ENCODE data around the gene ACOX3. TPM values are rescaled to one million over a fixed set of nuclear protein-coding genes. Genes with fewer than 3 reads are reported as not detected.

The ACOX3 gene
- total RNA-seq, 6 donors from 2014 or later = 23.7 to 56.6 (median 31.8) TPM

GRCh38 chr4:8346838-8347605, 93.5 kb downstream of the ACOX3 start:
- H3K4me3 ChIP-seq = no peak overlapping the region
- no peaks in the 10 kb centered on the region for H3K9me3 ChIP-seq
- DNase-seq (no peak), ATAC-seq (ENCODE audit: low FRiP score in 2 of 2) (no peak)
- no peaks in the 10 kb centered on the region for H3K27me3 ChIP-seq
- WGBS, 2 donors = 63 to 64% methylated on average over 6 to 16 of the region's 16 CpGs
- peaks cover 7 to 14% (median 8%) of the 10 kb centered on the region in 4 donors for H3K4me1 ChIP-seq
- H3K36me3 ChIP-seq = no peaks in the 10 kb centered on the region
- TF ChIP-seq POLR2A (IDR thresholded peaks at IDR 0.05) (no peak), POLR2AphosphoS5 (IDR thresholded peaks at IDR 0.05) (no peak), CTCF (IDR thresholded peaks at IDR 0.05) (no peak), EP300 (IDR thresholded peaks at IDR 0.05) (no peak)
- H3K27ac ChIP-seq = no peak overlapping the region

DNA sequence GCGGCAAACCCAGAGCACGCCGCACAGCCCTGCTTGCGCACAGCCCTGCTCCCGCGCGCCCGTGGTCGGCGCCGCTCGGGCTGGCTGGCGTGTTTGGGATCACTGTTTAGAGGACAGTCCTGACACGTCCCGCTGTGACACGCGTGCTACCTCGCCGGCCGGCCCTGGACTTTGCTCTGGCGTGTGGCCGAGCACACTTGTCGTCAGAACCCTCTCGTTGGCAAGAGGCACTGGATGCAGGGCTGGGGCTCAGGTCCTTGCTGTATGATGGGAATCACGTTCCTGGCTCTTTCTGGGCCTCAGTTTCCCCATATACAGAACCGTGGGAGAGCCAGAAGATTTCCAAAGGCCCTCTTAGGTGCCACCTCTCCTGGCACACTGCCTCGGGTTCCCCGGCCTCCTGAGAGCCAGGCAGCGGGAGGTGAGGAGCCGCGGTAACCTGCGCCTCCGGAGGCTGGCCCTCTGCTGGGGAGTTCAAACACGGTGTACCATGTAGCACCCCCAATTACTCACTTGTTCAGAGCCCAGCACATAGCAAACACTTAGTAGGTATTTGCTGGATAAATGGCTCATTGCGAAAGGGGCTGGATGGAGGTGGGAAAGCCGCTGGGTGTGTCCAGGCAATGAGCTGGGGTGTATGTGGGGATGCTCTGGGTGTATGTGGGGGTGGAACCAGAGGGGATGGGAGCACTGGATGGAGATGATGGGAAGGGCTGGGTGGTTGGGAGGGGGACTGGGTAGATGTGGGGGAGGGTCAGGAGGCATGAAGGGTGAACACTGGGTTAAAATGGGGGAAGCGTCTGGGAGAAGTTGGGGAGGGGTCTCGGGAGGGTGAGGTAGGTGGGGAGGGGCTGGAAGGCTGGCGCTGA, 94.3 kb downstream of the ACOX3 start:
- 83 to 93% methylated on average over 12 to 27 of the region's 39 CpGs for WGBS, 2 donors
- ATAC-seq (ENCODE audit: low FRiP score in 2 of 2) = no peak
- Histone ChIP-seq H3K36me3 (no peaks in the 10 kb centered on the region), H3K4me3 (no peak overlapping the region), H3K9me3 (no peaks in the 10 kb centered on the region), H3K27ac (no peak overlapping the region), H3K27me3 (no peaks in the 10 kb centered on the region), H3K4me1 (peaks cover 0 to 6% (median 2%) of the 10 kb centered on the region in 4 donors)
- no peak for TF ChIP-seq POLR2A (IDR thresholded peaks at IDR 0.05)
- TF ChIP-seq CTCF (IDR thresholded peaks at IDR 0.05) = no peak
- no peak for TF ChIP-seq EP300 (IDR thresholded peaks at IDR 0.05)
- TF ChIP-seq POLR2AphosphoS5 (IDR thresholded peaks at IDR 0.05) = no peak
- peak in 1 of 2 donors; percentile 81 for DNase-seq

DNA sequence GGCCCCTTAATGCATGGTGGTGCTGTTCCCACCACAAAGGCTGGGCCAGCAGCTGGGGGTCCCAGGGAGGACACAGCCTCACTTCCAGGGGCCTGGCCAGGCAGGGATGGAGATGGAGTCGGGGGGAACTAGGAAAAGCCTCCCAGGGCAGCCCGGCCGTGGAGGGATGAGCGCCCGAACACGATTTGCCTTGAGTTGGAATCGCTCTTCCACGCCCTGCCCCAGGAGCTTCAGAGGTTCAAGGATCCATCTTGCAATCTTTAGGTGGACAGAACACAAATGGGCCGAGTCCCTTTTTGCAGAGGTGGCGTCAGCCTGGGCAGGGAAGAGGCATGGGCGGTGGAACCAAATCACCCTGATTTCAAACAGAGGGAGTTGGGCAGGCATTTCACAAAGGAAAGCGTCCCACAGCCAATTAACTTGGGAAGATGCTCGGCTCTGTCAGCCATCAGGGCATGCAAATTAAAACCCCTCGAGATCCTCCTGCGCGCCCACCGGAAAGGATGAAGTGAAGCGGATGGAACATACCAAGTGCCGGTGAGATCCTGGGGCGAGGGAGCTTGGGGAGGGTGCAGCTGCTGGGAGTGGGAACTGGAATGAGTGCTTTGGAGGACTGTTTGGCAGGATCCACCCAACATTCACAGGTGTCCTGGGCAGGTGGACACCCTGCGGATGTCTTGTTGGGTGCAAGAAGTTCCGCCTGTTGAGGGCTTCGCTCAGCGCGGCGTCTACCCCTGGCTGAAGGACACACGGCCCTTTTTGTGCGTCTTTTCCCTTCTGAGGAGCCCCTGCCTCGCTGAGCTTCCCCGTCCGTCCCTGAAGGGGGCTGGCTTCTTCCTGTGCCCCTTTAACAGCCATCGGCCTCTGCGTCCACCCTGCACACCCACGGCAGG, 95.2 kb downstream of the ACOX3 start:
- no peaks in the 10 kb centered on the region for H3K27me3 ChIP-seq
- no peak overlapping the region for H3K4me3 ChIP-seq
- TF ChIP-seq POLR2AphosphoS5 (IDR thresholded peaks at IDR 0.05) = no peak
- TF ChIP-seq POLR2A (IDR thresholded peaks at IDR 0.05) = no peak
- TF ChIP-seq EP300 (IDR thresholded peaks at IDR 0.05) = no peak
- TF ChIP-seq CTCF (IDR thresholded peaks at IDR 0.05) = no peak
- DNase-seq (no peak), ATAC-seq (ENCODE audit: low FRiP score in 2 of 2) (no peak)
- WGBS, 2 donors = 92% methylated on average over 28 to 31 of the region's 34 CpGs
- H3K9me3 ChIP-seq = no peaks in the 10 kb centered on the region
- H3K36me3 ChIP-seq = no peaks in the 10 kb centered on the region
- H3K4me1 ChIP-seq = no peaks in the 10 kb centered on the region
- H3K27ac ChIP-seq = no peak overlapping the region

- no peaks in the 10 kb centered on the region for H3K9me3 ChIP-seq
- TF ChIP-seq POLR2A (IDR thresholded peaks at IDR 0.05) (no peak), EP300 (IDR thresholded peaks at IDR 0.05) (no peak), CTCF (IDR thresholded peaks at IDR 0.05) (no peak)
- H3K4me1 ChIP-seq = no peaks in the 10 kb centered on the region
- DNase-seq = no peak
- H3K4me3 ChIP-seq = no peak overlapping the region
- H3K27me3 ChIP-seq = no peaks in the 10 kb centered on the region
- H3K27ac ChIP-seq = no peak overlapping the region
- 73 to 78% methylated on average over 14 of the region's 14 CpGs for WGBS, 2 donors
- ATAC-seq (ENCODE audit: low FRiP score in 2 of 2) = no peak
- H3K36me3 ChIP-seq = no peaks in the 10 kb centered on the region
Measured at GRCh38 chr4:8344377-8344776, 96.1 kb downstream of the ACOX3 start.
